ENCODE results near the gene KRTAP2-1. TPM values are rescaled to one million over a fixed set of nuclear protein-coding genes. Genes with fewer than 3 reads are reported as not detected.

Gene KRTAP2-1
- total RNA-seq, 1 donor = not detected

- no peak overlapping the region for H3K4me3 ChIP-seq (ENCODE audit: low read depth, low read length)
- no peak for DNase-seq (ENCODE audit: low read depth)
- no peak for TF ChIP-seq CTCF (IDR thresholded peaks at IDR 0.05; ENCODE audit: insufficient read depth, low read length)
Measured at GRCh38 chr17:40997361-40997760, 49.8 kb downstream of the KRTAP2-1 start.

GRCh38 chr17:40996829-40997228 is 50.3 kb downstream of the KRTAP2-1 start:
- no peak overlapping the region for H3K4me3 ChIP-seq (ENCODE audit: low read depth, low read length)
- TF ChIP-seq CTCF (IDR thresholded peaks at IDR 0.05; ENCODE audit: insufficient read depth, low read length) = no peak
- DNase-seq (ENCODE audit: low read depth) = no peak

Small RNA genes lying within 50 kb of the gene (small RNA-seq; reads per million reads assigned to genes)
- gene KRTAP3-4P = not detected

Other genes with a start within 250 kb of the KRTAP2-1 start
- not detected in 2 replicates for gene KRT28, start 247.4 kb downstream of the KRTAP2-1 start, total RNA-seq (ENCODE audit: low replicate concordance)
- gene KRT10, start 224.7 kb downstream of the KRTAP2-1 start, total RNA-seq (ENCODE audit: low replicate concordance) = 12.2 TPM in 1 of 2 replicates, not detected in the other
- not detected in 2 replicates for gene KRT12, start 180.1 kb downstream of the KRTAP2-1 start, total RNA-seq (ENCODE audit: low replicate concordance)
- gene KRT20, start 162.1 kb downstream of the KRTAP2-1 start, total RNA-seq (ENCODE audit: low replicate concordance) = not detected in 2 replicates
- gene KRT23, start 109.7 kb downstream of the KRTAP2-1 start, total RNA-seq (ENCODE audit: low replicate concordance) = not detected in 2 replicates
- gene KRT39, start 80.4 kb downstream of the KRTAP2-1 start, total RNA-seq (ENCODE audit: low replicate concordance) = not detected in 2 replicates
- not detected in 2 replicates for gene KRT40, start 63.0 kb downstream of the KRTAP2-1 start, total RNA-seq (ENCODE audit: low replicate concordance)
- gene KRTAP3-3, start 53.2 kb downstream of the KRTAP2-1 start, total RNA-seq (ENCODE audit: low replicate concordance) = not detected in 2 replicates
- gene KRTAP3-2, start 47.4 kb downstream of the KRTAP2-1 start, total RNA-seq (ENCODE audit: low replicate concordance) = not detected in 2 replicates
- not detected in 2 replicates for gene KRTAP3-1, start 38.2 kb downstream of the KRTAP2-1 start, total RNA-seq (ENCODE audit: low replicate concordance)
- 1.4 TPM in 1 of 2 replicates, not detected in the other for gene KRTAP1-5, start 20.1 kb downstream of the KRTAP2-1 start, total RNA-seq (ENCODE audit: low replicate concordance)
- not detected in 2 replicates for gene KRTAP1-4, start 17.1 kb downstream of the KRTAP2-1 start, total RNA-seq (ENCODE audit: low replicate concordance)
- gene KRTAP1-3, start 12.4 kb downstream of the KRTAP2-1 start, total RNA-seq (ENCODE audit: low replicate concordance) = not detected in 2 replicates
- gene KRTAP1-1, start 5.9 kb downstream of the KRTAP2-1 start, total RNA-seq (ENCODE audit: low replicate concordance) = not detected in 2 replicates
- not detected in 2 replicates for gene KRTAP2-2, start 7.9 kb upstream of the KRTAP2-1 start, total RNA-seq (ENCODE audit: low replicate concordance)
- not detected in 2 replicates for gene KRTAP2-3, start 12.8 kb upstream of the KRTAP2-1 start, total RNA-seq (ENCODE audit: low replicate concordance)
- not detected in 2 replicates for gene KRTAP2-4, start 18.6 kb upstream of the KRTAP2-1 start, total RNA-seq (ENCODE audit: low replicate concordance)
- gene KRTAP4-7, start 36.8 kb upstream of the KRTAP2-1 start, total RNA-seq (ENCODE audit: low replicate concordance) = not detected in 2 replicates
- not detected in 2 replicates for gene KRTAP4-8, start 50.8 kb upstream of the KRTAP2-1 start, total RNA-seq (ENCODE audit: low replicate concordance)
- not detected in 2 replicates for gene KRTAP4-16, start 54.9 kb upstream of the KRTAP2-1 start, total RNA-seq (ENCODE audit: low replicate concordance)
- not detected in 2 replicates for gene KRTAP4-9, start 58.1 kb upstream of the KRTAP2-1 start, total RNA-seq (ENCODE audit: low replicate concordance)
- gene KRTAP4-11, start 71.1 kb upstream of the KRTAP2-1 start, total RNA-seq (ENCODE audit: low replicate concordance) = not detected in 2 replicates
- gene KRTAP4-12, start 76.9 kb upstream of the KRTAP2-1 start, total RNA-seq (ENCODE audit: low replicate concordance) = not detected in 2 replicates
- gene KRTAP4-6, start 93.2 kb upstream of the KRTAP2-1 start, total RNA-seq (ENCODE audit: low replicate concordance) = not detected in 2 replicates
- gene KRTAP4-5, start 102.5 kb upstream of the KRTAP2-1 start, total RNA-seq (ENCODE audit: low replicate concordance) = not detected in 2 replicates
- not detected in 2 replicates for gene KRTAP4-4, start 113.4 kb upstream of the KRTAP2-1 start, total RNA-seq (ENCODE audit: low replicate concordance)
- not detected in 2 replicates for gene KRTAP4-3, start 120.9 kb upstream of the KRTAP2-1 start, total RNA-seq (ENCODE audit: low replicate concordance)
- gene KRTAP4-2, start 130.9 kb upstream of the KRTAP2-1 start, total RNA-seq (ENCODE audit: low replicate concordance) = not detected in 2 replicates
- gene KRTAP4-1, start 137.6 kb upstream of the KRTAP2-1 start, total RNA-seq (ENCODE audit: low replicate concordance) = not detected in 2 replicates
- not detected in 2 replicates for gene KRTAP9-1, start 142.6 kb upstream of the KRTAP2-1 start, total RNA-seq (ENCODE audit: low replicate concordance)
- not detected in 2 replicates for gene KRTAP9-2, start 179.3 kb upstream of the KRTAP2-1 start, total RNA-seq (ENCODE audit: low replicate concordance)
- not detected in 2 replicates for gene KRTAP9-3, start 185.1 kb upstream of the KRTAP2-1 start, total RNA-seq (ENCODE audit: low replicate concordance)
- gene KRTAP9-8, start 190.7 kb upstream of the KRTAP2-1 start, total RNA-seq (ENCODE audit: low replicate concordance) = not detected in 2 replicates
- gene KRTAP9-4, start 202.4 kb upstream of the KRTAP2-1 start, total RNA-seq (ENCODE audit: low replicate concordance) = not detected in 2 replicates
- not detected in 2 replicates for gene KRTAP9-9, start 208.1 kb upstream of the KRTAP2-1 start, total RNA-seq (ENCODE audit: low replicate concordance)
- not detected in 2 replicates for gene KRTAP9-6, start 218.1 kb upstream of the KRTAP2-1 start, total RNA-seq (ENCODE audit: low replicate concordance)
- gene KRTAP9-7, start 228.4 kb upstream of the KRTAP2-1 start, total RNA-seq (ENCODE audit: low replicate concordance) = not detected in 2 replicates

Data from fibroblast of the aortic adventitia (primary cell).